IPS-15b (cell line): ENCODE results near the gene PLP2.

ENCODE experiments used
- H3K27me3 ChIP-seq: one replicate; pipeline ENCODE4 v1.6.1; 2013; ENCODE audit warnings: low read length; ENCODE audit not compliant: control insufficient read depth, insufficient read depth
- H3K36me3 ChIP-seq: one replicate; pipeline ENCODE4 v1.6.1; 2013; ENCODE audit warnings: low read length; ENCODE audit not compliant: control insufficient read depth, insufficient read depth
- H3K4me1 ChIP-seq: one replicate; pipeline ENCODE4 v1.6.1; 2013; ENCODE audit warnings: mild to moderate bottlenecking, low read length; ENCODE audit not compliant: control insufficient read depth, insufficient read depth
- H3K4me3 ChIP-seq: one replicate; pipeline ENCODE4 v1.5.1; 2013; ENCODE audit warnings: low read depth, low read length
- H3K9ac ChIP-seq: one replicate; pipeline ENCODE4 v1.6.1; 2013; ENCODE audit warnings: low read depth, mild to moderate bottlenecking, low read length
- H3K9me3 ChIP-seq: one replicate; pipeline ENCODE4 v1.6.1; 2013; ENCODE audit warnings: mild to moderate bottlenecking, low read length; ENCODE audit not compliant: control insufficient read depth, insufficient read depth

The PLP2 gene

GRCh38 chrX:49204709-49205108 is 33.0 kb downstream of the PLP2 start:
- no peaks in the 10 kb centered on the region for H3K9me3 ChIP-seq
- no peaks in the 10 kb centered on the region for H3K36me3 ChIP-seq
- H3K4me1 ChIP-seq, result peaks cover 5% of the 10 kb centered on the region
- H3K27me3 ChIP-seq, result no peaks in the 10 kb centered on the region
- H3K4me3 ChIP-seq, result no peak overlapping the region
- no peak overlapping the region for H3K9ac ChIP-seq

- peaks cover 4% of the 10 kb centered on the region for H3K4me1 ChIP-seq
- no peaks in the 10 kb centered on the region for H3K36me3 ChIP-seq
- no peaks in the 10 kb centered on the region for H3K27me3 ChIP-seq
- H3K4me3 ChIP-seq, result no peak overlapping the region
- H3K9me3 ChIP-seq, result no peaks in the 10 kb centered on the region
- H3K9ac ChIP-seq, result no peak overlapping the region
These were observed 33.7 kb downstream of the PLP2 start for GRCh38 chrX:49205443-49205842.

GRCh38 chrX:49206543-49206942 is 34.8 kb downstream of the PLP2 start:
- H3K4me1 ChIP-seq, result peaks cover 3% of the 10 kb centered on the region
- H3K36me3 ChIP-seq, result no peaks in the 10 kb centered on the region
- H3K9ac ChIP-seq, result no peak overlapping the region
- no peak overlapping the region for H3K4me3 ChIP-seq
- H3K27me3 ChIP-seq, result no peaks in the 10 kb centered on the region
- no peaks in the 10 kb centered on the region for H3K9me3 ChIP-seq

GRCh38 chrX:49208399-49208798 is 36.7 kb downstream of the PLP2 start:
- no peak overlapping the region for H3K9ac ChIP-seq
- H3K4me1 ChIP-seq, result peaks cover 3% of the 10 kb centered on the region
- H3K4me3 ChIP-seq, result no peak overlapping the region
- H3K36me3 ChIP-seq, result no peaks in the 10 kb centered on the region
- no peaks in the 10 kb centered on the region for H3K27me3 ChIP-seq
- no peaks in the 10 kb centered on the region for H3K9me3 ChIP-seq

- Histone ChIP-seq H3K9ac (no peak overlapping the region), H3K27me3 (no peaks in the 10 kb centered on the region), H3K36me3 (no peaks in the 10 kb centered on the region), H3K4me1 (peaks cover 3% of the 10 kb centered on the region), H3K4me3 (peak overlapping the region; percentile 37), H3K9me3 (no peaks in the 10 kb centered on the region)
These were observed 37.9 kb downstream of the PLP2 start for GRCh38 chrX:49209434-49210251.

DNA sequence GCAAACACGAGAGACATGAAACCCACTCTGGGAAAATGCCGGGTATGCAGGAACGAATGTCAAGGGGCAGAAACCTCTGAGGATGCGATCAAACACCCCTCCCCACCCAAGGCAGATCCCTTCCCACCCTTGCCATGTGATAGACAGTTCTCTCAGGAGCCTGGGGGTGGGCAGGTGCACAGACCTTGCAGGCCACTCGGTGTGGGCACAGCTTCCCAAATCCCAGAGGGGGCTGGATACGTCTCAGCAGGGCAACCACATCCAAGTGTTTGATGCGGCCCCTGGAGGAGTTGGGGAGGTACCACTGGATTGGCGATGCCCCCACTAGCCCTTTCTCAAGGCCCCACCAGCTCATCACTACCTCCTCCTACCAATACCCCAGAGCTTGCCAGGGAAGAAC is 38.7 kb downstream of the PLP2 start:
- Histone ChIP-seq H3K9me3 (no peaks in the 10 kb centered on the region), H3K4me3 (no peak overlapping the region), H3K36me3 (no peaks in the 10 kb centered on the region), H3K27me3 (no peaks in the 10 kb centered on the region), H3K9ac (no peak overlapping the region), H3K4me1 (no peaks in the 10 kb centered on the region)

GRCh38 chrX:49211074-49211473 is 39.4 kb downstream of the PLP2 start:
- Histone ChIP-seq H3K36me3 (no peaks in the 10 kb centered on the region), H3K4me3 (no peak overlapping the region), H3K4me1 (no peaks in the 10 kb centered on the region), H3K9me3 (no peaks in the 10 kb centered on the region), H3K9ac (no peak overlapping the region), H3K27me3 (no peaks in the 10 kb centered on the region)

GRCh38 chrX:49212209-49212608 is 40.5 kb downstream of the PLP2 start:
- no peaks in the 10 kb centered on the region for H3K4me1 ChIP-seq
- H3K9me3 ChIP-seq, result no peaks in the 10 kb centered on the region
- H3K4me3 ChIP-seq, result no peak overlapping the region
- H3K27me3 ChIP-seq, result no peaks in the 10 kb centered on the region
- H3K36me3 ChIP-seq, result no peaks in the 10 kb centered on the region
- H3K9ac ChIP-seq, result no peak overlapping the region

DNA sequence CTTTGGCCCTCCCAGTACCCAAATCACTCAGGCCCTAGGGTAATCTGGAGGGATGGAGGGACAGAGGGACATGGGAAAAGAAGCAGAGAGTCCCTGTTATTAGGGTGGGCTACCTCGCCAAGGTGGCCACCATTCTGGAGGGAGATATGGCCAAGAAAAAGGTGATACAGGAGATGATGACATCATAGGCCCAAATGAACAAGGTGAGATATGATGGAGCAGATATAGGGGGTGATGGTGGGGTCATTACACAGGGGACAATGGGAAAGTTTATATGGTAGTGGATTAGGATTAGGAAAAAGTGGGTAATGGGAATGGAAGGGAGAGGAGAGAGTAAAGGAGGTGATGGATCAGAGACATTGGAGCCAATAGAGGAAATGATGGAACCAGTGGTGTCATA is 41.2 kb downstream of the PLP2 start:
- Histone ChIP-seq H3K4me3 (no peak overlapping the region), H3K27me3 (no peaks in the 10 kb centered on the region), H3K36me3 (no peaks in the 10 kb centered on the region), H3K9ac (no peak overlapping the region), H3K9me3 (no peaks in the 10 kb centered on the region), H3K4me1 (no peaks in the 10 kb centered on the region)

GRCh38 chrX:49214416-49214815 is 42.7 kb downstream of the PLP2 start:
- Histone ChIP-seq H3K9me3 (no peaks in the 10 kb centered on the region), H3K9ac (no peak overlapping the region), H3K27me3 (no peaks in the 10 kb centered on the region), H3K4me1 (no peaks in the 10 kb centered on the region), H3K36me3 (no peaks in the 10 kb centered on the region), H3K4me3 (no peak overlapping the region)

DNA sequence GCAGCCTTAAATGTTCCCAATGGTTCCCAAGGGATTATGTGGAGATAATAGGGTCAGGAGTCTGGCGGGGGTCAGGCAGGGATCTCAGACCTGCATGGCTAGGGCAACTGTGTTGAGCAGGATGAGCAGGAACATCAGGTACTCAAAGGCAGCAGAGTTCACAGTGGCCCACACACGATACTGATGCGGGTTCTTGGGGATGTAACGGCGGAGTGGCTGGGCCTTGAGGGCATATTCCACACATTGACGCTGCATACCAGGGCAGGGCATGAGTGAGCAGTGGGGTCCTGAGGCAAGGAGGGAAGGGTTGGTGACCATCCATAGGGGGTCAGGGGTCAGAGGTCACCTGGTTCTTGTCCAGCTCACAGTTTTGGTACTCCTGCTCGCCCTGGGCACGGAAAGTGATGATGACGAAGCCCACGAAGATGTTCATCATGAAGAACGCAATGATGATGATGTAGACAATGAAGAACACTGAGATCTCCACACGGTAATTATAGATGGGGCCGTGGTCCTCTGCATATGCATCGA is 43.4 kb downstream of the PLP2 start:
- Histone ChIP-seq H3K9ac (no peak overlapping the region), H3K9me3 (no peaks in the 10 kb centered on the region), H3K36me3 (no peaks in the 10 kb centered on the region), H3K4me1 (no peaks in the 10 kb centered on the region), H3K27me3 (no peaks in the 10 kb centered on the region), H3K4me3 (no peak overlapping the region)

GRCh38 chrX:49220100-49220499 is 48.4 kb downstream of the PLP2 start:
- no peaks in the 10 kb centered on the region for H3K9me3 ChIP-seq
- H3K27me3 ChIP-seq, result peaks cover 2% of the 10 kb centered on the region
- no peaks in the 10 kb centered on the region for H3K36me3 ChIP-seq
- no peak overlapping the region for H3K4me3 ChIP-seq
- no peaks in the 10 kb centered on the region for H3K4me1 ChIP-seq
- H3K9ac ChIP-seq, result no peak overlapping the region
